Activated T-cell treated with anti-CD3 and anti-CD28 coated beads for 4 hours (primary cell): Measurements from ENCODE around the gene NLRC5.
"Not testable (repeated sequence)": the region's sequence is repeated elsewhere in the genome, so short reads cannot be mapped to it uniquely, and the experiment has no call there.

Experiments used
- DNase-seq: peaks from one replicate; pipeline ENCODE4 v3.0.0-alpha.2; 2020

Gene NLRC5

DNA sequence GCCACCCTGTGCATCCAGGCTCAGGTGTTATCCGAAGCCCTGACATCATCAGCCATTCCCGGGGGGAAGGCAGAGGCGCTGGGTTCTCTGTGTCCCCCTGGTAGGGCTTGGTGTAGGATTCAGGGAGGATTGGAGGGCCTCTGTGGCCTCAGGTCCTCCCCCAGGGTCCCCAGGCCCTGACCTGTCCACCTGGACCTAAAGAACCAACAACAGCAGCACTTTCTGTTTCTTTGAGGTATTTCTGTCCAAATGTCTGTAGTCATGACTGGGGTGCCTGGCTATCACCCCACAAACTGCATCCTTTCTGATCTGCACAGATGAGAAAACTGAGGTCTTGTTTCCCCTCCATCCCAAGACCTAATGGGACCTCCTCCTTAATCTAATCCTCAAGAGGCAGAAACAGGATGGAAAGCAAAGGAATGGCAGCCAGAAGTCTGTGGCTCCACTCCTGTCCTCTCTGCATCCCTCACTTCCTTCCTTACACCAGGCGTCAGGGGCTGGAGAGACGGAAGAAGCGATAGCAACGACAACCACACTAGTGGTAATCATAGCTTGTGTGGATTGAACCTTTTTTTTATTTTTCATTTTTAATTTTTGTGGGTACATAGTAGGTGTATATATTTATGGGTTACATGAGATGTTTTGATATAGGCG lies 11.8 kb downstream of the NLRC5 start:
- no peak for DNase-seq

DNA sequence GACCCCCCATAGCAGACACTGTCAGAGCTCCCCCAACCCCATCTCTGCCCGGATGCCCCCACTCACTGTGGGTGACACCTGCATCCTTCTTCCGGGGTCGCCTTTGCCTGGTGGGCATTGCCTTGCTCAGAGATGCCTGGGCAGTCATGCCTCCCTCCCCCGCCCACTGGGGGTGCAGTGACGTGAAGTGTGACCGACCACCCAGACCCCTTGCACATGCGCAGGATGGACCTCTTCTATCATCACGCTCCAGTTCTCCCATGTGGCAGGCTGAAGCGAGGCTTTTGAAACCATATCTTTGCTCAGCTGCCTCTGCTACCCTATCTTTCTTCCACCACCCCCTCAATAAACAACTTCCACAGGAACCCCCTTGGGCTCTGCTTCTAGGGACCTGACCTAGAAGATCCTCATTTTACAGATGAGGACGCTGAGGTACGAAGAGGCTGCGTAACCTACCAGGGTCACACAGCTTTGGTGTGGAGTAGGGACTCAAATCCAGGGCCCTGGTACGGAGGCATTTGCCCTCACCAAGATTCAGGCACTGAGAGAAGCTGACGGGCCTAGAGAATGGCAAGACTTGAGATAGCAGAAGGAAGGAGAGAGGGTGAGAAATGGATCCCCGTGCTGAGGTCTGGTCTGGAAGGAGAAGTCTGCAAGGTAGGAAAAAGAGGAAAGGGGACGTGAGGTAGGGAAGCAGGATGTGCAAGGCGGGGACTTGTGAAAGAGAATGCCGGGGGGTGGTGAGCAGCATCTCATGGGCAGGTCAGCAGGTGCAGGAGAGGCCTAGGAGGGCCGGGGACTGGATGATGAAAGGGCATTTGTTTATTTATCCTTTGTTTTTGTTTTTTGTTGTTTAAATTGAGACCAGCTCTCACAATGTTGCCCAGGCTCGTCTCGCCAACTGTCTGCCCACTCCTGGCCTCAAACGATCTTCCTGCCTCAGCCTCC lies 14.4 kb downstream of the NLRC5 start:
- no peak for DNase-seq

DNA sequence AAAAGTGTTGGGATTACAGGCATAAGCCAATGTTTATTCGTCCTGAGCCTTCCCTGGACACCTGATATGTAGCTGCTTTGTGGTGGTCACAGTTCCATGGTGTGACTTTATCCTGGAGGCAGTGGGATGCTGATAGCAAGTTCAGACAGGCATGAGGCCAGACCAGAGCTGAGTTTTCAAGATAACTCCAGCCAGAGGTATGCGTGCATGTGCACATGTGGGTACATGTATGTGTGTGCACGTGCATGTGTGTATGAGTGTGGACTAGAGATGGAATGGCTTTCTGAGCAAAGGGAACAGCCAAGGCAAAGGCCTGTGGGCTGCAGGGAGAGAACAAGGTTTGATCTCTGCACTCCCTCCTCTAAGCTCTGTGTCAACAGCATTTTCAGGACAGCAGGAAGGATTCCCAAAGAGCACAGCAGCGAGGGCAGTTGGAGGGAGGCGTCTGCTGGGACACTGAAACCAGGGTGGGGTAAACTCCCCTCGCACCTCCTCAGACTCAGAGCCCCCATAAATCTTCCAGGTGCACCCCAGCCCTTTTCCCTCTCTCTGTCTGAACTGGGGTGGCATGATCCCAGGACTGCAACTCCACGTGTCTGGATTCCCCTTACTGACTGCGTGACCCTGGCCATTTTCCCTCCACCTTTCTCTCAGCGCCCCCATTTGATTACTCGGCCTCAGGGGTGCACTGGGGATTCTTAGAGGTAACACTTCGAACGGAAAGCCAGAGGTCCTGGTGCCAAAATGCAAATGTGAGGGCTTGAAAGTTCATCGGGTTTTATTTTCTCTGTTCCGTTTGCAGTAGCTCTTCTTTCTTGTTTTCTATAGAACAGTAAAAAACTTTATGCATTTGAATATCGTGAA lies 15.3 kb downstream of the NLRC5 start:
- DNase-seq: no peak

- not testable (repeated sequence) for DNase-seq
These were observed 16.2 kb downstream of the NLRC5 start for GRCh38 chr16:57005597-57005996.

GRCh38 chr16:57007050-57007449 lies 17.7 kb downstream of the NLRC5 start:
- DNase-seq: no peak

- DNase-seq: no peak
These were observed 18.2 kb downstream of the NLRC5 start for GRCh38 chr16:57007530-57007929.

DNA sequence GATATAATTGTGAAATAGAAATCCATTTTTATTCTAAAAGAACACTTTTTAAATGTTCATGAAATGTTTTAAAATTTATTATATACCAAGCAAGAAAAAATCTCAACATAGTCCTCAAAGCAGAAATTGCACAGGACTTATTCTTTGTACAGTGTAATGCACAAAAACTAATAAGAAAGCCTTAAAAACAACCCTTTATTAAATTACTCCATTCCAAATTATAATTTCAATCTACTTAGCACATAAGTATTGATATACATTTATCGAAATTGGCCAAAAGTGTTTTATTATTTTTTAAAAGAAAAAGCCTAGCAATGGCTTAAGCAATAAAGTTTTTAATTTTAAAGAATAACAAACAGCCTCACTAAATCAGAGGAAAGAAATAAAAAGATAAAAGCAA lies 19.1 kb downstream of the NLRC5 start:
- DNase-seq: no peak

GRCh38 chr16:57009643-57010170 lies 20.4 kb downstream of the NLRC5 start:
- DNase-seq: no peak

DNA sequence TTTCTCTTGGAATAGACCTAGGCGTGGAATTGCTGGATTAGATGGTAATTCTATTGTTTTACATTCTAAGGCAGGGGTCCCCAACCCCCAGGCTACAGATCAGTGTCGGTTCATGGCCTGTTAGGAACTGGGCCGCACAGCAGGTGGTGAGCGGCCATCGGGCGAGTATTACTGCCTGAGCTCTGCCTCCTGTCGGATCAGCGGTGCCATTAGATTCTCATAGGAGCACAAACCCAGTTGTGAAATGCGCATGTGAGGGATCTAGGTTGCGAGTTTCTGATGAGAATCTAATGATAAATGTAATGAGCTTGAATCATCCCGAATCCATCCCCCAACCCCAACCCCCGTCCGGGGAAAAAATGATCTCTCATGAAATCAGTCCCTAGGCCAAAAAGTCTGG lies 23.0 kb downstream of the NLRC5 start:
- DNase-seq: no peak

GRCh38 chr16:57013229-57013628 lies 23.9 kb downstream of the NLRC5 start:
- DNase-seq: no peak

- no peak for DNase-seq
These were observed 24.5 kb downstream of the NLRC5 start for GRCh38 chr16:57013902-57014301.

- no peak for DNase-seq
These were observed 26.9 kb downstream of the NLRC5 start for GRCh38 chr16:57016301-57016700.

DNA sequence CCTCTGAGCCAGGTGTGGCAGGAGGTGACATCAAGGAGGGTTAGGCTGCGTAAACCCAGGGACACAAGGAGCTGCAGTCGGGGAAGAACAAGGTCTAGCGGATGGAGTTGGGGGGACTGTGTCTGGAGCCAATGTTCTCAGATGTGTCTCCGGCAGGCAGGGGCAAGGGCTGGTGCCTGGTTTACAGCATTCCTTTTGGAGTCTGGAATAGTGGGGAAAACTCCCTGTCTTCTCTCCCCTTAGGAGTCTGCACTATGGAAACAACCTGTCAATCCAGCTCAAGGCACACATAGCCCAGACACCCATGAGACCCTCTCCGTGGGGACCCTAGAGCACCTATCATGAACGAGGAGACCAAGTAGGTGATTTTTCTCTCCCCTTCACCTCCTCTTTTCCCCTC lies 27.5 kb downstream of the NLRC5 start:
- no peak for DNase-seq

- DNase-seq: no peak
These were observed 27.9 kb downstream of the NLRC5 start for GRCh38 chr16:57017251-57017650.

DNA sequence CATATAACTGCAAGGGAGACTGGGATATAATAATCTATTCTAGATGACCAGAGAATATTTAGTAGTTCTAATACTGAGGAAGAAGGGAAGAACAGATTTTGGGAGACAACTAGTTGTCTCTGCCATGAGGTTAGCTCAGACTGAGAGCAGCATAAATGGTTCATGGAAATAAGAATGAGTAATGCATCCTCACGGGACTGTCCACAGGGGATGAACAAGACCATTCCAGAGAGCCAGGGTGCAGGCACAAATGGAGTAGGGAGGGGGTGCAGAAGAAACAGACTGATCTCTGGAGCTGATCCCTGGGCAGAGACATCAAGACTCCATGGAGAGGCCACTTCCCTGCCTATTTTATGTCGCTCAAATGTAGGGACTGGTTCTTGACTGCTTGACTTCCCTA lies 30.4 kb downstream of the NLRC5 start:
- DNase-seq: no peak

- DNase-seq: no peak
These were observed 31.3 kb downstream of the NLRC5 start for GRCh38 chr16:57020651-57021050.

DNA sequence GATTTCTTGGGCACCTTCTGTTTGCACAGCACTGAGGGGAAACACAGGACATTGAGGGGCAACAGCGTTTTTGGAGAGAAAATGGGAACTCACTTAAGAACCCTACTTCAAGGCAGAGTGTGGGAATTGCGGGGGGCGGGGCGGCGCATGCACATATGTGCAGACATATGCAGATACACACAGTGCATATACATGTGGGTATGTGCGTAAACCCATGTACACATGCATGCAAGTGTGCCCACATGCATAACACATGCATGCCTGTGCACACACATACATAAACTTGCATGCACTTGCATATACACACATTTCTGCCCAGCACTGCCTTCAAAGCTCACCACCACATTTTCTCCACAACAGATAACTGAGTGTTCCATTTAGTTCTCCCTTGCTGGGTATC lies 32.4 kb downstream of the NLRC5 start:
- no peak for DNase-seq

DNA sequence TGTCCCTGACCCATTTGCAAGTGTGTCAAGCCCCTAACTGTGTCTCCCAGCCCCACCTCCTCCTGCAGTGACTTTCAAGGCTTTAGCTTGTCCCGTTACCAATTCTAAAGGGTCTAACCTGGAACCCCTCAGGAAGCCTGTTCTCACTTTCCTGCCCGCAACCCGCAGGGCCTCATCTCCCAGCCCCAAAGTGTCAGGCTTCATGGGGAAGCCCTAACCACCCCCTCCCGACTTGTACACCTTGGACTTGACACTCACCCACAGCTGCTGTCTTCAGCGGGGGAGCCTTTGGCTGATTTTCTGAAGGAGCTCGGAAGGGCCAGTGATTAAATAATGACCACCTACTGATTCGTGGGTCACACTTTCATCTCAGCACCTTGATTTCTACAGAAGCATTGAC lies 33.1 kb downstream of the NLRC5 start:
- no peak for DNase-seq

- DNase-seq: peak; percentile 58
These were observed 34.3 kb downstream of the NLRC5 start for GRCh38 chr16:57023541-57024249.

- DNase-seq: no peak
These were observed 35.7 kb downstream of the NLRC5 start for GRCh38 chr16:57024894-57025680.

DNA sequence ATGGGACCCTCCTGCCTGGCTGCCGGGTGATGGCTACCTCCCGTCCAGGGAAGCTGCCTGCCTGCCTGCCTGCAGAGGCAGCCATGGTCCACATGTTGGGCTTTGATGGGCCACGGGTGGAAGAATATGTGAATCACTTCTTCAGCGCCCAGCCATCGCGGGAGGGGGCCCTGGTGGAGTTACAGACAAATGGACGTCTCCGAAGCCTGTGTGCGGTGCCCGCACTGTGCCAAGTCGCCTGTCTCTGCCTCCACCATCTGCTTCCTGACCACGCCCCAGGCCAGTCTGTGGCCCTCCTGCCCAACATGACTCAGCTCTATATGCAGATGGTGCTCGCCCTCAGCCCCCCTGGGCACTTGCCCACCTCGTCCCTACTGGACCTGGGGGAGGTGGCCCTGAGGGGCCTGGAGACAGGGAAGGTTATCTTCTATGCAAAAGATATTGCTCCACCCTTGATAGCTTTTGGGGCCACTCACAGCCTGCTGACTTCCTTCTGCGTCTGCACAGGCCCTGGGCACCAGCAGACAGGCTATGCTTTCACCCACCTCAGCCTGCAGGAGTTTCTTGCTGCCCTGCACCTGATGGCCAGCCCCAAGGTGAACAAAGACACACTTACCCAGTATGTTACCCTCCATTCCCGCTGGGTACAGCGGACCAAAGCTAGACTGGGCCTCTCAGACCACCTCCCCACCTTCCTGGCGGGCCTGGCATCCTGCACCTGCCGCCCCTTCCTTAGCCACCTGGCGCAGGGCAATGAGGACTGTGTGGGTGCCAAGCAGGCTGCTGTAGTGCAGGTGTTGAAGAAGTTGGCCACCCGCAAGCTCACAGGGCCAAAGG lies 36.8 kb downstream of the NLRC5 start:
- DNase-seq: no peak
